Sigmoid colon (tissue), 3 donors: Measurements from ENCODE around the gene RGMB.
"Not testable (repeated sequence)": the region's sequence is repeated elsewhere in the genome, so short reads cannot be mapped to it uniquely, and the experiment has no call there.

Source experiments
- POLR2A ChIP-seq, 2 donors: fragments of 450-650 bp; IDR thresholded peaks; one replicate each; pipeline ENCODE4 v1.6.1; 2016; ENCODE audit warnings: antibody characterized with exemption in 2 of 2, mild to moderate bottlenecking in 2 of 2, moderate library complexity in 2 of 2
- TF ChIP-seq, protein P1 (sequence below), 4 experiments: fragments of 450-650 bp in 3 of 4; fragments of 200-600 bp in 1 of 4; IDR thresholded peaks; one replicate each; pipeline ENCODE4 v1.5.1; 2016 to 2019; ENCODE audit warnings: antibody characterized with exemption in 4 of 4, mild to moderate bottlenecking in 3 of 4, moderate library complexity in 2 of 4

DNA sequence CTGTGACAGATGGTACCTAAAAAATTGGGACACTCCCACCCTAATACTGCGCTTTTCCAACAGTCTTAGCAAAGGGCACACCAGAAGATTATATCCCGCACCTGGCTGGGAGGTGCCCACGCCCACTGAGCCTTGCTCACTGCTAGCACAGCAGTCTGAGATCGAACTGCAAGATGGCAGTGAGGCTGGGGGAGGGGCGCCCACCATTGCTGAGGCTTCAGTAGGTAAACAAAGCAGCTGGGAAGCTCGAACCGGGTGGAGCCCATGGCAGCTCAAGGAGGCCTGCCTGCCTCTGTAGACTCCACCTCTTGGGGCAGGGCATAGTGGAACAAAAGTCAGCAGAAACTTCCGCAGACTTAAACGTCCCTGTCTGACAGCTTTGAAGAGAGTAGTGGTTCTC lies 36.0 kb upstream of the RGMB start:
- TF ChIP-seq, protein P1, sequence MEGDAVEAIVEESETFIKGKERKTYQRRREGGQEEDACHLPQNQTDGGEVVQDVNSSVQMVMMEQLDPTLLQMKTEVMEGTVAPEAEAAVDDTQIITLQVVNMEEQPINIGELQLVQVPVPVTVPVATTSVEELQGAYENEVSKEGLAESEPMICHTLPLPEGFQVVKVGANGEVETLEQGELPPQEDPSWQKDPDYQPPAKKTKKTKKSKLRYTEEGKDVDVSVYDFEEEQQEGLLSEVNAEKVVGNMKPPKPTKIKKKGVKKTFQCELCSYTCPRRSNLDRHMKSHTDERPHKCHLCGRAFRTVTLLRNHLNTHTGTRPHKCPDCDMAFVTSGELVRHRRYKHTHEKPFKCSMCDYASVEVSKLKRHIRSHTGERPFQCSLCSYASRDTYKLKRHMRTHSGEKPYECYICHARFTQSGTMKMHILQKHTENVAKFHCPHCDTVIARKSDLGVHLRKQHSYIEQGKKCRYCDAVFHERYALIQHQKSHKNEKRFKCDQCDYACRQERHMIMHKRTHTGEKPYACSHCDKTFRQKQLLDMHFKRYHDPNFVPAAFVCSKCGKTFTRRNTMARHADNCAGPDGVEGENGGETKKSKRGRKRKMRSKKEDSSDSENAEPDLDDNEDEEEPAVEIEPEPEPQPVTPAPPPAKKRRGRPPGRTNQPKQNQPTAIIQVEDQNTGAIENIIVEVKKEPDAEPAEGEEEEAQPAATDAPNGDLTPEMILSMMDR (IDR thresholded peaks at IDR 0.05) = not testable (repeated sequence)
- TF ChIP-seq POLR2A (IDR thresholded peaks at IDR 0.05) = not testable (repeated sequence)
